Measurements from ENCODE around the gene GPRIN3.

The GPRIN3 gene

DNA sequence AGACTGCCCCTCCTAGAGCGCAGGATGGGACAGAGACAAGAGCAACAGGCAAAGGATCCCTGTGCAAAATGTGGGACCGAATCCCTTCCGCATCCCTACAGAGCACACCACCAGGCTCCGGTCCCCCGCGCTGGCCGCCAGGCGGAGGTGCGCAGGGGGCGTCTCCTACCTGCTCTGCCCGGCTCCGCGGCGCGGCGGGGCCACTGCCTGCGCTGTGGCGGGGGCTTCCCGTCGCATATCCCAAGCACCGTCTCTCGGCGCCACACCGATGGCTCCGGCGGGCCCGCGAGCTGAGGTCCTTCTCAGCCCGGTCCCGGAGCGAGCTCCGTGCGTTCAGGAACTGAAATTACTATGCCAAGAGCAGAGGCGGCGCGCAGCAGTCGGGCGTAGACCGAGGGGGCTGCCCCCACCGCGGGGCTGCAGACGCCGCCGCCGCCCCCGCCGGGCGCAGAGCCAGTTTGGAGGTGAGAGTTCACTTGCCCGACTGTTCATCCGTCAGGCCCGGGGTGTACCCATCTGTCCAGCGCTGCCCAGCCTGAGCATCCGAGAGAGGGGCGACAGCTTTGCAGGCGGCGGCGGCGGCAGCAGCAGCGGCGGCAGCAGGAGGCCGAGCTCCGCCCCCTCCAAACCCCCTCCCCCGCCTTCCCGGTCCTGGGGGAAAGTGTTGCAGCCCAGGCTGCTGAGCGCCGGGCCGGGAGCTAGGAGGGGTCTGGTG, at the start of gene GPRIN3:
Gene GPRIN3, minus strand, starts transcription at position 355 of the 715 bp plus-strand sequence. CDS start 57,690 bp downstream, outside the sequence.
- no peak for DNase-seq (ENCODE audit: low spot score)

DNA sequence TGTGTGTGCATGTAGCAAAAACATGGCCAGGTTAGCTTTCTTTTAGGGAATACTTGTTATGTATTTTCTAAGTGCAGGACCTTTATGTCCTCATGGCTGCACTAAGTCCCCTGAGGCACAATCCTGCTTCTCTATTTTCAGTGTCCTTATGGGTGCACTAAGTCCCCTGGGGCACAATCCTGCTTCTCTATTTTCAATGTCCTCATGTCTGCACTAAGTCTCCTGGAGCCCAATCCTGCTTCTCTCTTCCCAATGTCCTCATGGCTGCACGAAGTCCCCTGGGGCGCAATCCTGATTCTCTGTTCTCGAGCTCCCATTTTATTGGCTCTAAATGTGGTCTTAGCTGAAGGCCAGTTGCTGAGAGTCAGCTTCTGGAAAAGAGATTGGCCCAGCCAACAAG, 49.7 kb upstream of the GPRIN3 start:
- no peak for DNase-seq (ENCODE audit: low spot score)

DNA sequence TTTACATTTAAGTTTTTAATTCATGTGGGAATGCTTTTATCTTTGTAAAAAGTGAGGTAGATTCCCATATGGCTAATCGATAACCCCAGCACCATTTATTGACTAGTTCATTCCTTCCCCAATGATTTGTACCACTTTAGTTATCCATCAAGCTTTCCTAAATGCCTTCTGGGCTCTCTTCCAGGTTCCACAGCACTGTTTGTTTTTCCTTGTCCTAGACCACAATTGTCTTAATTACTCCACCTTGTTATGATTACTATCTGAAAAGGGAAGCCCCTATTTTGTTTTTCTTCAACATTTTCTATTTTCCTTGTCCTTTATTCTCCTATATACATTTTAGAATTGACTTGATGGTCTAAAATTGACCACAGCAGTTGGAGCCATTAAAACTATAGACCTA, 48.5 kb upstream of the GPRIN3 start:
- DNase-seq (ENCODE audit: low spot score): no peak

DNA sequence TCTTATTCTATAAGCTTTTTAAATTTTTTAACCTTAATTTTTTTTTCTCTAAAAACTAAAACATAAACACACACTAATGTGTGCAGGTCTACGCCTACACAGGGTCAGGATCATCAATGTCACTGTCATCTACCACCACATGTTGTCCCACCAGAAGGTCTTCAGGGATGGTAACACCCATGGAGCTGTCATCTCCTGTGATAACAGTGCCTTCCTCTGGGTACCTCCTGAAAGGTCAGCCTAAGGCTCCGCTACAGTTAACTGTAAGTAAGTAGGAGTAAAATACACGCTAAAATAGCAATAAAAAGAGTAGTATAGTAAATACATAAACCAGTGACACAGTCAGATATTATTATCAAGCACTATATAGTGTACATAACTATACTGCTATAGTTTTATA, 45.9 kb upstream of the GPRIN3 start:
- no peak for DNase-seq (ENCODE audit: low spot score)

DNA sequence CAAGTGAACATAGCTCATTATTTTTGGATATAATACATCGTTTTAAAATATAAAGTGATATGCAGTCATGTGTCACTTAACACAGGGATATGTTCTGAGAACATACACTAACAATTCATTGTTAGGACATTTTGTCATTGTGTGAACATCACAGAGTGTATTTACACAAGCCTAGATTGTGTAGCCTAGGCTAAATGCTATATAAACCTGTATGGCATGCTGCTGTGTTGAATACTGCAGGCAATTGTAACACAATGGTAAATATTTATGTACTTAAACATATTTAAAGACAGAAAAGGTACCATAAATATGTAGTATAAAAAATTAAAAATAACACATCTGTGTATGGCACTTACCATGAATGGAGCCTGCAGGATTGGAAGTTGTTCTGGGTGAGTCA, 44.9 kb upstream of the GPRIN3 start:
- DNase-seq (ENCODE audit: low spot score): no peak

DNA sequence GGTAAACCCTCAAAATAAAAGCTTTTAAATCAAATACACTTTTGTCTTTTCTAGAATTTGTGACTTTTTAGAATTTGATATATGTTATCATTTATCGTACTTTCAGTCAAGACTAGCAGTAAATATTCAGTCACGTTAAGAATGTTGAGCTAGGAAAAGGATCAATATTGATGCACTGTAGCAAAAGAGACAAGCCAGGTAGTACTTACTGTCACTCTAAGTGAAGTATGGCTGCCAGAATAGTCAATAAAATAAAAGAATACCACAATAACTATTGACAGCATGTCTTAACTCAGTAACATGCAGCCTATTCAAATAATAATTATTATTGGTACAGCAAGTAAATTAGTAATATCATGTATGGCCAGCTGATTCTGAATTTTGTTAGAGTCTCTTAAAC, 43.6 kb upstream of the GPRIN3 start:
- no peak for DNase-seq (ENCODE audit: low spot score)

DNA sequence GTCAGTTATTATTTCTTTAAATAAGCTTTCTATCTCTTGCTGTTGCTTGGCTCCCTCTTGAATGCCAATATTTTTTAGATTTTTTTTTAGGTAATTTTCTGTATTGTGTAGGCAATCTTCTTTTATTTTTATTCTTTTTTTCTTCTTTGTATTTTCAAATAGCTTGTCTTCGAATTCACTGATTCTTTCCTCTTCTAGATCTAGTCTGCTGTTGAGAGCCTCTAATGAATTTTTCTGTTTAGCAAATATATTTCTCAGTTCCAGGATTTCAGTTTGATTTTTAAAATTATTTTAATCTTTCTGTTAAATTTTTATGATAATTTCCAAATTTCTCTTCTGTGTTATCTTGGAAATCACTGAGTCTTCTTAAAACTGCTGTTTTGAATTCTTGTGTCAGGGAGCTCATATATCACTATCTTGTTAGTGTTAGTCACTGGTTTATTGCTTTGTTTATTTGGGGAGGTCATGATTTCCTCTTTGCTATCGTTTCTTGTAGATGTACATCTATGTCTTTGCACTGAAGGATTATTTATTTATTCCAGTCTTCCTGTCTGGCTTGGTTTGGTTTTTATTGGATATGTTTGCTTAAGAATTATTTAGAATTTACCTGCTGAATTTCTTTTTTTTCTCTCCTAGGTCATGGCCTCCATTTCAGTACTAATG, 39.9 kb upstream of the GPRIN3 start:
- DNase-seq (ENCODE audit: low spot score): no peak

DNA sequence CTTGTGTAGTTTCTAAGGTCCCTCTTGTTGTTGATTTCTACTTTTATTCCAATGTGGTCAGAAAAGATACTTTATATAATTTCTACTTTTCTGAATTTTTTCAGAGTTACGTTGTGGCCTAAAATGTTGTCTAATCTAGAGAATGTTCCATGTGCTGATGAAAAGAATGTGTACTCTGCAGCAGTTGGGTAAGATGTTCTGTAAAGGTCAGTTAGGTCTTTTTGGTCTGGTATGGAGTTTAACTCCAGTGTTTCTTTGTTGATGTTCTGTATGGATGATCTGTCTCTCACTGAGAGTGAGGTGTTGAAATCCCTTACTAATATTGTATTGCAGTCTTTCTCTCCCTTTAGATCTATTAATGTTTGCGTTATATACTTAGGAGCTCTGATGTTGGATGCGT, 37.0 kb upstream of the GPRIN3 start:
- DNase-seq (ENCODE audit: low spot score): no peak

DNA sequence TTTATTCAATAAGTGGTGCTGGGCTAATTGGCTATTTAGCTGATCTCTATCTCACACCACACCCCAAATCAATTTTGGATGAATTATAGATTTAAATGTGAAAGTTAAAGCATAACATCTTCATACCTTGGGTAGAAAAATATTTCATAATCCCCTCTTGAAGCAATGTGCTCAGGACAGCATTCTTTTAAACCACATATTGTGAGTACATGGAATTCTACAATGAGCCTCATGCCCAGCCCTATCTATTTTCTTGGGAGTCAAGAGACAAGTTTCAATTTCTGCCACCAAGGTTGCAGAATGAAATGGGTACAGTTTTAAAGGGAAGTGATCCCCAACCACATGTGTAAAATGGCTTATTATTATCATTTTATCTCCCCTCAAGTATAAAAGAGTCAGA, 30.6 kb upstream of the GPRIN3 start:
- DNase-seq (ENCODE audit: low spot score): no peak

DNA sequence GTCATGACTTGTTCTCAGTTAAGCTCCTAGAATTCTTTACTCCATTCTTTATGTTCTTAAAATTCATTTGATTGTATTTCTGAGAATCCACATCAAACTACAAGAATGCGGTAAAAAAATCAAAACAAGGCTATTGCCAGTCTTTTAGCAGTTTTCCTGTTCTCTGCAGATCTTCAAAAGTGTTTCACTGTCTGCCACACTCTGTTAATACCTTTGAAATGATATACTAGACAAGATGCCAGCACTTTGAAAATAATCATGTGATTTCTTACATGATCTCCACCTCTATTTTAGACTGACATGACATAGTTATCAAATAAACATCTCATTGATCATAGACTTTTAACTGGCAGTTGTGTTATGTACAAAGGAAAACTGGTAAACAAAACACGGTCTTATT, 30.1 kb upstream of the GPRIN3 start:
- DNase-seq (ENCODE audit: low spot score): no peak

DNA sequence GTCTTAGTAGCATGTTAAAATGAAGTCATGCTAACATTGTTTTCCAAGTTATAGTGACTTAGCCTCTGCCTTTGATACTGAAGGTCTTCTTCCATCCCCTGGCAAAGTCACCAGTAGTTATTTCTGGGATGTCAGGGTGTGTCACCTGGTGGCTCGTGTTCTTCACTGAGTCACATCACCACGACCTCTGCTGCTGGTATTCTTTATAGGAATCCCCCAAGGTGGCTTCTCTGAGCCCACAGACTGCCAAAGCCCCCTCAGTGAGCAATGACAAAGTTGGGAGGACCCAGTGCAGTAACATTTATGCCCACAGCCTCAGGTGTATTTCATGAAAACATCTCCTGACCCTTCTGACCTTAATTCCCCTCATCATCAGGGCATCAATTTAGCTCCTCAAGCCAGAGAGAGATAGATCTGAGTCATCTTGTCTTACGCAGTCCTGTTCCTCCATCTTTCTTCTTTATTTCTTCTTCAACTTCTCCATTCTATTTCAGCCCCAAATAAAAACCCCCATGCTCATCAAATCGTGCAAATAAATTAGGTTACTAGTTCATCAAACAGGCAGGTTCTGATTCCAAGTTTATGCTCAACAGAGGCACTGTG, 29.3 kb upstream of the GPRIN3 start:
- no peak for DNase-seq (ENCODE audit: low spot score)

DNA sequence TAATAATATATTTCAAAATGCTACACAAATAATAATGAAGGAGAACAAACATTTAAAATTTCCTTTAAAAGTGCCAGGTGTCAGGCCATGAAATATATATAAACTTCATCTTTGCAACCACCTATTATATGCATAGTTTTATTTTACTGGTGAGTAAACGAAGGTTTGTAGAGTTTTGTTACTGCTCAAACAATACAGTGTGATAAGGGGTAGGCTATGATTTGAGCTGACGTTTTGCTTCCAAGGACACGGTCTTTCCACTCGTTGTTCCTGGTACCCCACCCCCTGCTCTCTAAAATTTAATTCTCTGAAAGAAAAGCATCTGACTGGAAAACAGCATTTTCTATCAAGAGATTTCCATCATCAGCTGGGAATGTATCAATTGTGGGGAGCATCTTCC, 27.2 kb upstream of the GPRIN3 start:
- DNase-seq (ENCODE audit: low spot score): no peak

DNA sequence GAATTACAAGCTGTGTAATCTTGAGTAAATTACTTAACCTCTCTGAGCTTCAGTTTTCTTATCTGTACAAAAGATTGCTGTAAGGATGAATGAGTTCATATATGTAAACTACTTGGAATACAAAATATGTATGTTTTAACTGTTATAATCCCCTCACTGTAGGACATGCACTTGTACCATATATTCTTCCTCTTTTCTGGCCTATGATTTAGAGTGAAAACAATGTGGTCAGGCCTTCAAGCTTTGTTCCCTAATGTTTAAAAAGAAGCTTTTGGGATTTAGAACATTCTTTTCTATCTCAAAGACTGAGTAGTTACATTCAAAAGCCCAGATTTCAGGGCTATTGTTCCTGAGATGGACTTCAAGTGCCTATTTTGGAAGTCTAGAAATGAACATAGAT, 26.7 kb upstream of the GPRIN3 start:
- no peak for DNase-seq (ENCODE audit: low spot score)

DNA sequence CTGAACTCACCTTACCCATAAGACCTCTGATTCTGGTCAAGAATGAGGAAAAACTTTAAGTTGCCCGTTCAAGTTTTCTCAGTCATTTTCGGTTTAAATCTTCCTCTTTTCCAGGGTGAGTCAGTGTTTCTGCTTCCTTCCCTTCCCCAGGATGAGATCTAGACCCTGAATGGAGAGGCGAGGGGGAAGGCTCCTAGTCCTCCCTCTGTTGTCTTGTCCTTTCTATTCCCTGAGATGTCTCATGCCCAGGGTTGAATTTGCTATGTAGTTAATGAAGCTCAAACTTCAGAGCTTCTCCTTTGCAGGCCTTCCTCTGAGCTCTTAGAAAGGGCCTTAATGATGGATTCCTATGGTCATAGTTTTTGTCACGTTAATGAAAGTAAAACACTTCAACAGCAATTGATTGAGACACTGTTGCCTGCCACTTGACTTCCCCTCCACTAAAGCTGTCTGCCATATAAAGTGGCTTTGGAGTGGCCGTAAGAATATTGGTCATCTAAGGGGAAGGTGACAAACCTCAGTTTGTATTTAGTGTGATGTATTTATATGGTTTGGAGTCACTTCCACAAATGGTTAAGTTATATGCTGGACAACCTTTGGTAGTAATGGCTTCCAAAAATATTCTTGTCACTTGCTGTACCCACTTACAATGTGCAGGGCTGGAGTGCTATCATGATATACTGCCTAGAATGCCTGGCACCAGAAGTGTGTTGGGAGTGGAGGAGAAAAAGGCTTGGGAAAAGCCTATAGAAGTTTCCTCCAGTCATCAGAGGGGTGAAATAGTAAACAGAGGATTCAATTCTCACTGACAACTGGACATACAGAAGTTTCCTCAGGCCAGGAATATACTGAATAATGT, 24.3 kb upstream of the GPRIN3 start:
- no peak for DNase-seq (ENCODE audit: low spot score)

DNA sequence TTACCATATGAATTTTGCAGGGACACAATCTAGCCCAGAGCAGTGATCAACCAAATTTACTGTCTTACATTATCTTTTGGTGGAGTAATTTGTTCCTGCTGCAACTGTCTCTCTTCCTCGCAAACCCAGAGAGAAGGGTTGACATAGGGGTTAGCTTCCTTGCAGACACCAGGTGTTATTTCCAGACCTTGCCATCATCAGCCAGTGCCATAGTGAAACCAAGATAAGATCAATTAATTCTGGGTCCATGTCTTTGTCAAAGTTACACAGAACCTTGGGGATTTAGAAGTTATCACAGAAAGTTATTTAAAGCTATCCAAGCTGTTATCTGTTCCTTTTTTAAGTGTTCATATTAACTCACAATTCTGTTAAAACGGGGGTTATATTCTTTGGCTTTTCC, 23.6 kb upstream of the GPRIN3 start:
- DNase-seq (ENCODE audit: low spot score): no peak

DNA sequence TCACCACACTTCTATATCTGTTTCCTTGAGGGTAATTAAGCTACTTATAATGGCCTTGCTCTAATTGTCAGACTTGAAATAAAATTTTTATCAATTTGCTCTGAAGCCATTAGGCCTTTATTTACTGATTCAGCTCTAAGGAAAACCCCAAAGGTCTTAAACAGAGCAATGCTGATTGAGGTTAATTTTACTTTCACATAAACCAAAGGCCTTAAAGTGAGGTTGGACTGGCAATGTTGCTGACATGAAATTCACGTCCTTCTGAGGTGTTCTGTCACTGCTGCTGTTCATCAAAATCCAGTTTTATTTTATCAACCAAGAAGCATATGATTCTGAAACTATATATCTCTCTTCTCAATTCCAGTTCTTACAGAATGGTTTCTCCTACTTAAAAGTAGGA, 21.7 kb upstream of the GPRIN3 start:
- no peak for DNase-seq (ENCODE audit: low spot score)

DNA sequence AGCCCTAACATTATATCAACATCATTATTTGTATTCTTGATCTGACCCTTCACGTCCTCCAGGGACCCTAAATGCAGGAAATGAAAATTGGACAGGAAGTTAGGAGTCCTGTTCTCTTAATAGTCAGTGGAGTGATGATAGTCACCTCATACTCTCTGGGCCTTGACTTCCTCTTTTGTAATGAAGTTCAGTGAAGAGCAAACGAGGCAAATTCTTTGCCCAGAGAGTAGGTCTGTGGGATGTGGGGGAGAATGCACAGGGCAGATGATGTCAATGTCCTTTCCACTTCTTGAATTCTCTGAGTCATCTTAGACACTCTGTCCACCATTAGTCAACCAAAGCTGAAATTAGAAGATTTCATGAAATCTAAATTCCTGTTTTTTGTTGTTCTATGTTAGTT, 17.1 kb upstream of the GPRIN3 start:
- no peak for DNase-seq (ENCODE audit: low spot score)

DNA sequence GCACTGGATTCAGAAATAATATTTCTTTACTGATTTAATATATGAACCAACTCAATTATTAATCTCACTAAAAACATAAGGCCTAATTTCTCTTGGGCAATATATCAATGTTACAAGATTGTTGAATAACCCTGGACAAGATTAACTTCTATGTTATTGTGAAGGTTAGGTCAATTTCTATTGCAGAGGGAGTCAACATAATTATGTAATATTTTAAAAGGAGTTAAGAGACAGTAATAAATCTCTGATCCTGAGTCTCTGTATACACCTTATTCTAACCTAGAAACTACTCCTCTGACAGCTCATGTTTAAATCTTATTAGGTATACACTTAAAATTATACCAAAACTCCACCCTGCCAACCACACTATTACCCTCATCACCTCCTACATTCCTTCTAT, 15.1 kb upstream of the GPRIN3 start:
- DNase-seq (ENCODE audit: low spot score): no peak

DNA sequence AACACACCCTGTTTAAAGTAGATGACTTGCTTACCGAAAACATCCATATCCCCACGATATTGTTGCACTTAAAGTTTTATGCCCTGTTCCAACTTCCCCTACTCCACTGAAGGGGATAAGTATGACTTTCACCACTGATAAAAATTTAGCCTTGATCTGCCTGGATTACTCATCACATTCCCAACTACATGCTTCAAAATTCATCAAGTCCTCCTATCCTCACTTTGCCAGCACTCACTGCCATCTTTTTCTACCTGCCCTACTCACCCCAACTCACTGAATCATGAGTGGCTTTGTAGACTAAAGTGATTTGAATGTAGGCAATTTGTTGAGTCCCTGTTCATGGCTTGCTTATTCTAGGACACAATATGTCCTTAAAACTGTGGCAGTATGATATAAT, 12.2 kb upstream of the GPRIN3 start:
- DNase-seq (ENCODE audit: low spot score): no peak

DNA sequence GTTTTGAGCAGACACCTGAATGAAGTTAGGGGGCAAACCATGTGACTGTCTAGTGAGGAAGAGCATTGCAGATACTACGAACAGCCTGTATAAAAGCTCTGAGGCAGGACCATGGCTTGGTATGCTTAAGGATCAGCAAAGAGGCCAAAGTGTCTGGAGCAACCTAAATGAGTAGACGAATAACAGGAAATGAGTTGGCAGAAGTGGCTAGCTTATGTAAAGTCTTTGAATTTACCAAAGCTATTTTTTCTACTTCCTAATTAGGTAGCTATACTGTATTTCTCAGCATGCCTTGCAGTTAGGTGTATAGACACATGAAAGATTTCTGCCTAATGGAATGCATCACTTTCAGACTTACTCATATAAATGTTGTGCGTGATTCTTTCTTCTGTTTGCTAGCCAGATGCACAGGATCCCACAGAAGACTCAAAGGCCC, 9.3 kb upstream of the GPRIN3 start:
- peak; percentile 47 for DNase-seq (ENCODE audit: low spot score)

DNA sequence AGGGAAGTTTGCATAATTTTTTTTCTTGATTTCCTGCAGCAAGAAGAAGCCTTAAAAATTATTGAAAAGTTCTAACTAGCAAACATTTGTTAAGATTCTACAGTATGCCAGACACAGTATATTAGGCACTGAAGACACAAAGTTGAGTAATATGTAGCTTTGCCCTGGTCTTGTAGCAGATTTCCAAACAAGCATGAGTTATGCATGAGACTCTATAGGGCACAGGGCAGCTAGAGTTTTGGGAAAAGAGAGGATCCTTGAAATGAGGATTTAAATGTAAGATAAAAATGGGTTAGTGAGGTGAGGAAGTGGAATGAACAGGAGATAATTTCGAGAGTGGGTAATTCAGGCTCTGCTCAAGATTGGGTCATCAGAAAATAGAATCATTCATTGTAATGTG, 8.6 kb upstream of the GPRIN3 start:
- DNase-seq (ENCODE audit: low spot score): no peak

DNA sequence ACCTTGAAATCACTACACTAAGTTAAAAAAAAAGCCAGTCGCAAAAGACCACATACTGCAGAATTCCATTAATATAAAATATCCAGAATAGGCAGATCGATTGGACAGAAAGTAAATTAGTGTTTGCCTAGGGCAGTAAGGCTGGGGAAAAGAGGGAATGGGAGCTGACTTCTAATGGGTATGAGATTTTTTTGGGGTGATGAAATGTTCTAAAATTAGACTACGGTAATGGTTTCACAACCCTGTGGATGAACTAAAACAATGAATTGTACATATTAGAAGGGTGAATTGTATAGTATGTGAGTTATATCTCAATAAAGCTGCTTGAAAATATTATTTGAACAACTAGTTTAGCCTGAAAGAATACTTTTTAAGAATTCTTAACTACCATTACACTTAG, 6.7 kb upstream of the GPRIN3 start:
- DNase-seq (ENCODE audit: low spot score): no peak

DNA sequence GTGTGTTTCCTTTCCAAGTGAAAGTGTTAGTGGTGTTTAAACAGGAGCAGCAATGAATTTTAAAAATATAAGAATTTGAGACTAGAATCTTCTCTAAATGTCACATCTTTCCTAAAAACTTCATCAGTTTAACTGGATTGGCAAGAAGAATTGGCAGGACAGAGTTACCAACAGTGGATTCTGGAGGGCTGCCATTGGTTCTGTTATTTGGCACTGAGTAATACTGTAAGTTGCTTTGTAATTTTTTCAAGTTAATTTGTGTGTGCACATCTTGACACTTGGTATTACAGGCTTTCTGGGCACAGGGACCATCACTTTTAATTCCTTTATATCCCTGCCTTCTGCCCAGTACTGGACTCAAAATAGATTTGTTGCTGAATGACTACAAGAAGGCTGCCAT, 4.5 kb upstream of the GPRIN3 start:
- no peak for DNase-seq (ENCODE audit: low spot score)
